IMR-90 (cell line): ENCODE measurements around the gene LRP1B. TPM values are rescaled to one million over a fixed set of nuclear protein-coding genes. Genes with fewer than 3 reads are reported as not detected.

Experiments
- ATAC-seq: fragments of 200-7000 bp; cut with Tn5 transposase; 2 replicates; pipeline ENCODE4 v1.9.1; 2020; ENCODE audit warnings: low read depth, mild to moderate bottlenecking, moderate library complexity
- BruUV-seq: library from RNA; stranded (reverse); fragments of 400-500 nt; replicated peaks from 2 replicates; lab custom pipeline; 2021; lab: Mats Ljungman, UMichigan
- CTCF ChIA-PET: fragments of 300-600 bp; formaldehyde crosslinking; extraction: SDS; loops from one replicate; lab custom pipeline; 2021; ENCODE audit warnings: antibody characterized with exemption; lab: Yijun Ruan, JAX
- POLR2A ChIA-PET: fragments of 300-600 bp; sonication (Branson Sonifier 250); formaldehyde crosslinking; loops from one replicate; lab custom pipeline; 2022; ENCODE audit warnings: antibody characterized with exemption; ENCODE audit not compliant: unreplicated experiment; lab: Charles Lee
- DNase-seq: peaks from one replicate; pipeline ENCODE4 v3.0.0; 2013
- H2AFZ ChIP-seq: replicated peaks from 2 replicates; pipeline ENCODE3; 2013; ENCODE audit warnings: low read length, mild to moderate bottlenecking; ENCODE audit not compliant: poor library complexity
- H2AK5ac ChIP-seq: 2 replicates; pipeline ENCODE4 v1.6.1; 2013; ENCODE audit warnings: low read depth, low read length, inconsistent platforms
- H2AK9ac ChIP-seq: replicated peaks from 2 replicates; pipeline ENCODE3; 2013; ENCODE audit warnings: mild to moderate bottlenecking, low read depth, low read length, moderate library complexity; ENCODE audit not compliant: poor library complexity
- H2BK120ac ChIP-seq: 2 replicates; pipeline ENCODE4 v1.6.1; 2013; ENCODE audit warnings: low read depth, low read length, inconsistent platforms
- H2BK15ac ChIP-seq: 3 replicates; pipeline ENCODE4 v1.6.1; 2013; ENCODE audit warnings: low read depth, low read length, inconsistent platforms
- H2BK20ac ChIP-seq: 2 replicates; pipeline ENCODE4 v1.6.1; 2013; ENCODE audit warnings: low read depth, mild to moderate bottlenecking, inconsistent platforms, low read length, moderate library complexity
- H2BK5ac ChIP-seq: 2 replicates; pipeline ENCODE4 v1.6.1; 2013; ENCODE audit warnings: mild to moderate bottlenecking, low read depth, low read length, inconsistent platforms; ENCODE audit not compliant: poor library complexity, severe bottlenecking
- H3K14ac ChIP-seq: replicated peaks from 2 replicates; pipeline ENCODE4 v1.6.1; 2013; ENCODE audit warnings: low read depth, low read length, inconsistent platforms
- H3K18ac ChIP-seq: 2 replicates; pipeline ENCODE4 v1.6.1; 2013; ENCODE audit warnings: low read depth, low read length, control low read depth
- H3K23ac ChIP-seq: 2 replicates; pipeline ENCODE4 v1.6.1; 2013; ENCODE audit warnings: low read depth, low read length, inconsistent platforms
- H3K27ac ChIP-seq: 2 replicates; pipeline ENCODE4 v1.5.1; 2013; ENCODE audit warnings: mild to moderate bottlenecking, control low read depth, low read length; ENCODE audit not compliant: insufficient read depth
- H3K27me3 ChIP-seq: 2 replicates; pipeline ENCODE4 v1.6.1; 2013; ENCODE audit warnings: low read length; ENCODE audit not compliant: control insufficient read depth, insufficient read depth
- H3K36me3 ChIP-seq: 2 replicates; pipeline ENCODE4 v1.6.1; 2013; ENCODE audit warnings: low read length, mixed read lengths; ENCODE audit not compliant: control insufficient read depth, insufficient read depth
- H3K4ac ChIP-seq: 2 replicates; pipeline ENCODE4 v1.6.1; 2013; ENCODE audit warnings: low read depth, low read length, inconsistent platforms
- H3K4me1 ChIP-seq: 2 replicates; pipeline ENCODE4 v1.6.1; 2013; ENCODE audit warnings: low read length, mixed read lengths; ENCODE audit not compliant: control insufficient read depth, insufficient read depth
- H3K4me2 ChIP-seq: 2 replicates; pipeline ENCODE4 v1.6.1; 2013; ENCODE audit warnings: low read depth, mild to moderate bottlenecking, control low read depth, low read length, moderate library complexity
- H3K4me3 ChIP-seq: 2 replicates; pipeline ENCODE4 v1.5.1; 2013; ENCODE audit warnings: low read depth, mild to moderate bottlenecking, control low read depth, low read length, moderate library complexity; ENCODE audit not compliant: insufficient read depth
- H3K56ac ChIP-seq: 2 replicates; pipeline ENCODE4 v1.6.1; 2013; ENCODE audit warnings: low read length, inconsistent platforms; ENCODE audit not compliant: insufficient read depth; ENCODE audit errors: extremely low read depth
- H3K79me1 ChIP-seq, 2 experiments: 2 replicates each; pipeline ENCODE4 v1.6.1; 2013; ENCODE audit warnings: low read length in 2 of 2, inconsistent platforms in 1 of 2, low read depth in 1 of 2
- H3K9ac ChIP-seq: 2 replicates; pipeline ENCODE4 v1.6.1; 2013; ENCODE audit warnings: low read depth, low read length, control low read depth
- H3K9me1 ChIP-seq: 2 replicates; pipeline ENCODE4 v1.6.1; 2013; ENCODE audit warnings: low read length, inconsistent platforms; ENCODE audit not compliant: insufficient read depth
- H3K9me3 ChIP-seq: 2 replicates; pipeline ENCODE4 v1.6.1; 2013; ENCODE audit warnings: low read length; ENCODE audit not compliant: control insufficient read depth, insufficient read depth
- H4K20me1 ChIP-seq: 2 replicates; pipeline ENCODE4 v1.6.1; 2013; ENCODE audit warnings: low read length, inconsistent platforms; ENCODE audit not compliant: insufficient read depth
- H4K5ac ChIP-seq: 2 replicates; pipeline ENCODE4 v1.6.1; 2013; ENCODE audit warnings: mild to moderate bottlenecking, low read depth, low read length, control low read depth
- H4K8ac ChIP-seq, 2 experiments: 2 replicates each; pipeline ENCODE4 v1.6.1; 2013; ENCODE audit warnings: low read depth in 2 of 2, low read length in 2 of 2, control low read depth in 1 of 2, inconsistent platforms in 1 of 2
- H4K91ac ChIP-seq: 2 replicates; pipeline ENCODE4 v1.6.1; 2013; ENCODE audit warnings: low read depth, low read length, inconsistent platforms; ENCODE audit not compliant: insufficient read depth
- BHLHE40 ChIP-seq: fragments of 150-350 bp; IDR thresholded peaks from 2 replicates; pipeline ENCODE4 v1.6.1; 2016; ENCODE audit warnings: mild to moderate bottlenecking, low read depth, low read length
- CEBPB ChIP-seq: IDR thresholded peaks from 2 replicates; pipeline ENCODE4 v1.6.1; 2012; ENCODE audit warnings: low read depth, low read length, improper control_type of control experiment
- CHD1 ChIP-seq: IDR thresholded peaks from 2 replicates; pipeline ENCODE4 v1.6.1; 2012; ENCODE audit warnings: low read depth, low read length, improper control_type of control experiment
- CTCF ChIP-seq: conservative IDR thresholded peaks from 2 replicates; pipeline ENCODE4 v1.5.1; 2012; ENCODE audit warnings: mild to moderate bottlenecking, low read depth, low read length, improper control_type of control experiment
- ELK1 ChIP-seq: fragments of 150-350 bp; IDR thresholded peaks from 2 replicates; pipeline ENCODE4 v1.6.1; 2016; ENCODE audit warnings: low read depth, mild to moderate bottlenecking, low read length, moderate library complexity, borderline replicate concordance
- FOS ChIP-seq: fragments of 150-350 bp; IDR thresholded peaks from 2 replicates; pipeline ENCODE4 v1.6.1; 2016; ENCODE audit warnings: low read depth, low read length
- MAFK ChIP-seq: IDR thresholded peaks from 2 replicates; pipeline ENCODE4 v1.6.1; 2012; ENCODE audit warnings: low read depth, low read length, improper control_type of control experiment
- MAZ ChIP-seq: IDR thresholded peaks from 2 replicates; pipeline ENCODE4 v1.6.1; 2012; ENCODE audit warnings: low read depth, mild to moderate bottlenecking, low read length, improper control_type of control experiment, moderate library complexity, borderline replicate concordance
- MXI1 ChIP-seq: IDR thresholded peaks from 2 replicates; pipeline ENCODE4 v1.6.1; 2012; ENCODE audit warnings: low read depth, mild to moderate bottlenecking, low read length, moderate library complexity, borderline replicate concordance
- NFE2L2 ChIP-seq: fragments of 150-350 bp; IDR thresholded peaks from 2 replicates; pipeline ENCODE4 v1.6.1; 2016; ENCODE audit warnings: low read depth, mild to moderate bottlenecking, low read length
- POLR2A ChIP-seq: IDR thresholded peaks from 2 replicates; pipeline ENCODE4 v1.6.1; 2012; ENCODE audit warnings: mild to moderate bottlenecking, low read depth, low read length
- RAD21 ChIP-seq: IDR thresholded peaks from 2 replicates; pipeline ENCODE4 v1.6.1; 2012; ENCODE audit warnings: low read length, improper control_type of control experiment
- RCOR1 ChIP-seq: IDR thresholded peaks from 2 replicates; pipeline ENCODE4 v1.6.1; 2012; ENCODE audit warnings: mild to moderate bottlenecking, low read length, improper control_type of control experiment; ENCODE audit not compliant: insufficient replicate concordance
- RFX5 ChIP-seq: IDR thresholded peaks from 2 replicates; pipeline ENCODE4 v1.8.0; 2012; ENCODE audit warnings: low read depth, mild to moderate bottlenecking, low read length, moderate library complexity
- SMC3 ChIP-seq: fragments of 150-350 bp; IDR thresholded peaks from 2 replicates; pipeline ENCODE4 v1.6.1; 2016; ENCODE audit warnings: low read depth, mild to moderate bottlenecking, antibody characterized with exemption, low read length, moderate library complexity
- USF2 ChIP-seq: fragments of 150-350 bp; IDR thresholded peaks from 2 replicates; pipeline ENCODE4 v1.6.1; 2017; ENCODE audit warnings: mild to moderate bottlenecking, antibody characterized with exemption, low read length, low read depth
- WGBS, 2 experiments: methylation state at CpG; one replicate each; pipeline versions ENCODE4 v1.1.5 to v1.1.7; 2013; ENCODE audit warnings: missing lambda C conversion rate in 2 of 2; ENCODE audit not compliant: insufficient read length in 1 of 2; ENCODE audit errors: extremely low coverage in 2 of 2; 5-methylcytosine and 5-hydroxymethylcytosine counted together
- dilution Hi-C: fragments of 300-500 bp; cut with HindIII; formaldehyde crosslinking; loops from one replicate; pipeline ENCODE4 v1.14.3; 2018; ENCODE audit warnings: low sequenced_read_pairs; ENCODE audit not compliant: unreplicated experiment
- in situ Hi-C: fragments of 300-500 bp; cut with MboI; formaldehyde crosslinking; loops from 3 replicates; pipeline ENCODE4 v1.14.3; 2019; ENCODE audit warnings: low sequenced_read_pairs, inconsistent platforms, mixed read lengths
- intact Hi-C: fragments of 100-400 bp; cut with micrococcal nuclease; formaldehyde crosslinking; loops from 2 replicates; pipeline ENCODE4 v1.10.0; 2022
- polyA plus RNA-seq, 3 experiments: library from polyadenylated mRNA; depleted of rRNA; stranded (reverse); fragments of >200 nt; gene quantifications; 2 replicates each; pipeline ENCODE4 v1.2.3, GENCODE V29; 2012; ENCODE audit warnings: low replicate concordance in 1 of 3
- total RNA-seq: library from RNA; depleted of rRNA; stranded (reverse); fragments of >200 nt; gene quantifications from 2 replicates; pipeline ENCODE4 v1.2.3, GENCODE V29; 2012

The LRP1B gene
- total and polyA plus RNA-seq, 2 of the 4 experiments (the other 2 are of a cell fraction) = under 0.01 to 0.02 TPM

GRCh38 chr2:141814150-141814549 is 316.7 kb downstream of the LRP1B start:
- Histone ChIP-seq H3K36me3 (no peaks in the 10 kb centered on the region), H2AFZ (no peak overlapping the region), H4K20me1 (no peaks in the 10 kb centered on the region), H3K4me2 (no peak overlapping the region), H4K5ac (no peak overlapping the region), H2AK5ac (no peak overlapping the region), H4K91ac (no peak overlapping the region), H3K79me1 (no peaks in the 10 kb centered on the region), H3K27me3 (no peaks in the 10 kb centered on the region), H2BK15ac (no peak overlapping the region), H2BK120ac (no peak overlapping the region), H3K9me3 (peaks cover 4% of the 10 kb centered on the region; the same call in 1 of the 2 replicates), H3K4ac (no peak overlapping the region), H3K4me1 (no peaks in the 10 kb centered on the region), H3K23ac (no peak overlapping the region), H3K56ac (no peak overlapping the region), H3K14ac (no peak overlapping the region), H3K9me1 (no peaks in the 10 kb centered on the region), H4K8ac (no peak overlapping the region), H2BK5ac (no peak overlapping the region), H3K9ac (no peak overlapping the region), H3K4me3 (no peak overlapping the region), H2BK20ac (no peak overlapping the region), H3K18ac (no peak overlapping the region), H3K27ac (no peak overlapping the region), H2AK9ac (no peak overlapping the region)
- dilution Hi-C loops (no loop called here), in situ Hi-C loops (no loop called here), intact Hi-C loops (no loop called here)
- ATAC-seq (no peak), DNase-seq (no peak)
- BruUV-seq = no TSS peak
- WGBS, 2 experiments = no CpG with 5 or more reads among the region's 2 CpGs
- ChIA-PET CTCF (interaction anchor here (0.6 kb wide), 1 partner anchor 1065 kb away, joined by 3 read pairs; no protein-coding TSS in a partner anchor), POLR2A (no interaction called here)
- TF ChIP-seq RAD21 (no peak), POLR2A (no peak), CHD1 (no peak), MAZ (no peak), MXI1 (no peak), CEBPB (no peak), CTCF (no peak), BHLHE40 (no peak), FOS (no peak), USF2 (no peak), MAFK (no peak), ELK1 (no peak), RFX5 (no peak), RCOR1 (no peak), SMC3 (no peak), NFE2L2 (no peak)
